Loucy (cell line): ENCODE data around the gene RHBDF2.

Experiments
- H2AFZ ChIP-seq: fragments of 200-600 bp; sonication (generic); 2 replicates; pipeline ENCODE4 v1.6.0; 2016; ENCODE audit warnings: antibody characterized with exemption, mild to moderate bottlenecking, low read length, moderate library complexity
- H3F3A ChIP-seq: fragments of 200-600 bp; 2 replicates; pipeline ENCODE4 v1.6.0; 2016; ENCODE audit warnings: antibody characterized with exemption, low read depth, mild to moderate bottlenecking
- H3K27me3 ChIP-seq: fragments of 200-600 bp; sonication (generic); 2 replicates; pipeline ENCODE4 v1.6.1; 2014; ENCODE audit warnings: low read length, mild to moderate bottlenecking; ENCODE audit not compliant: insufficient read depth, poor library complexity, severe bottlenecking
- H3K36me3 ChIP-seq: fragments of 200-600 bp; sonication (generic); 2 replicates; pipeline ENCODE4 v1.6.1; 2016; ENCODE audit warnings: low read length; ENCODE audit not compliant: insufficient read depth
- H3K4me1 ChIP-seq: fragments of 200-600 bp; sonication (generic); 2 replicates; pipeline ENCODE4 v1.5.1; 2014; ENCODE audit warnings: low read length, mild to moderate bottlenecking; ENCODE audit not compliant: insufficient read depth, poor library complexity, severe bottlenecking
- H3K4me2 ChIP-seq: fragments of 200-600 bp; sonication (generic); 2 replicates; pipeline ENCODE4 v1.6.0; 2014; ENCODE audit warnings: antibody characterized with exemption, low read length, low read depth, mild to moderate bottlenecking; ENCODE audit not compliant: poor library complexity, severe bottlenecking
- H3K4me3 ChIP-seq: fragments of 200-600 bp; sonication (generic); 2 replicates; pipeline ENCODE4 v1.5.1; 2014; ENCODE audit warnings: low read length, mild to moderate bottlenecking, mixed read lengths; ENCODE audit not compliant: poor library complexity, severe bottlenecking
- H3K79me2 ChIP-seq: fragments of 200-600 bp; sonication (generic); 2 replicates; pipeline ENCODE4 v1.6.1; 2014; ENCODE audit warnings: low read length; ENCODE audit not compliant: insufficient read depth
- H3K9ac ChIP-seq: fragments of 200-600 bp; sonication (generic); 2 replicates; pipeline ENCODE4 v1.6.0; 2014; ENCODE audit warnings: mild to moderate bottlenecking, low read depth, low read length, moderate library complexity; ENCODE audit not compliant: poor library complexity, severe bottlenecking
- H3K9me2 ChIP-seq: fragments of 200-600 bp; sonication (generic); replicated peaks from 2 replicates; pipeline ENCODE4 v1.6.1; 2016; ENCODE audit warnings: low read depth, low read length, mixed read lengths
- H3K9me3 ChIP-seq: fragments of 200-600 bp; sonication (generic); 2 replicates; pipeline ENCODE4 v1.6.1; 2014; ENCODE audit warnings: mild to moderate bottlenecking, antibody characterized with exemption, low read length, low read depth; ENCODE audit not compliant: insufficient read depth
- H4K20me1 ChIP-seq: fragments of 200-600 bp; sonication (generic); 2 replicates; pipeline ENCODE4 v1.6.0; 2014; ENCODE audit warnings: antibody characterized with exemption, low read length, mild to moderate bottlenecking; ENCODE audit not compliant: insufficient read depth, poor library complexity, severe bottlenecking
- CTCF ChIP-seq: fragments of 200-600 bp; sonication (generic); conservative IDR thresholded peaks from 2 replicates; pipeline ENCODE4 v1.5.1; 2014; ENCODE audit warnings: mild to moderate bottlenecking, antibody characterized with exemption, low read length
- EZH2phosphoT487 ChIP-seq: fragments of 200-600 bp; IDR thresholded peaks from 2 replicates; pipeline ENCODE4 v1.6.1; 2018; ENCODE audit warnings: antibody characterized with exemption, mild to moderate bottlenecking, moderate library complexity, borderline replicate concordance

RHBDF2 gene

DNA sequence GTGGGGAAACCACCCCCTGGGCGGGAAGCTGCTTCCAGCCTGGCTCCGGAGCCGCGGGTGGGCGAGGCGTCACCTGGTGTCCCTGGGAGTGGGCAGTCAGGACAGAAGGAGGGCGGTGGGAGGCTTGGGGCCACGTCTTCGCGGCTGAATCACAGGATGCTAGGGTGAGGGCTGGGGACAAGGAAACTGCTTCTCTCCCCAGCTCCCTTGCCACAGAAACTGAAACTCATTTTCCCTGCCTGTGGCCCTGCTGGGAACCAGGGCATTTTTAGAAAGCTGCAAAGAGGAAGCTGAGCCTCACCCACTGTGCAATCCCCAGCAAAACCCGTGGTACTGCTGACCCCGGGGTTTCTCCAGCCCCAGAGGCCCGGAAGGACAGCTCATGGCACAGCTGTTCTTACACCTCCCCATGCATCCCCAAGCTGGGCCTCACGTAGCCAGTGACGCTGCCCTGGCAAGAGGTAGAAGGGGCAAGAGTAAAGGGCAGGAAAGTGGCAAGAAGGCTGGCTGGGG lies 8.2 kb downstream of the RHBDF2 start:
- Histone ChIP-seq H3K9me3 (no peaks in the 10 kb centered on the region), H3K4me3 (peak overlapping the region; percentile 17)
- TF ChIP-seq EZH2phosphoT487 = no peak
- TF ChIP-seq CTCF = no peak

GRCh38 chr17:76492123-76492988 lies 8.9 kb downstream of the RHBDF2 start:
- Histone ChIP-seq H3K27me3 (no peaks in the 10 kb centered on the region), H3K9me2 (no peaks in the 10 kb centered on the region), H3K4me2 (peak overlapping the region; percentile 60), H3K9ac (peak overlapping the region; percentile 49), H3K4me1 (peaks cover 19% of the 10 kb centered on the region), H4K20me1 (no peaks in the 10 kb centered on the region), H2AFZ (peak overlapping the region; percentile 68; the same call in 1 of the 2 replicates), H3F3A (no peaks in the 10 kb centered on the region), H3K4me3 (peak overlapping the region; percentile 17), H3K9me3 (no peaks in the 10 kb centered on the region), H3K79me2 (no peaks in the 10 kb centered on the region), H3K36me3 (no peaks in the 10 kb centered on the region)
- TF ChIP-seq CTCF (no peak), EZH2phosphoT487 (no peak)

More for the DNA sequence above, 8.2 kb downstream of the RHBDF2 start:
- Histone ChIP-seq H3K36me3 (no peaks in the 10 kb centered on the region), H3K4me1 (peaks cover 19% of the 10 kb centered on the region), H3F3A (no peaks in the 10 kb centered on the region), H3K9me2 (no peaks in the 10 kb centered on the region), H3K79me2 (no peaks in the 10 kb centered on the region), H3K27me3 (no peaks in the 10 kb centered on the region), H2AFZ (peak overlapping the region; percentile 68; the same call in 1 of the 2 replicates), H4K20me1 (no peaks in the 10 kb centered on the region), H3K9ac (peak overlapping the region; percentile 49), H3K4me2 (peak overlapping the region; percentile 60)

DNA sequence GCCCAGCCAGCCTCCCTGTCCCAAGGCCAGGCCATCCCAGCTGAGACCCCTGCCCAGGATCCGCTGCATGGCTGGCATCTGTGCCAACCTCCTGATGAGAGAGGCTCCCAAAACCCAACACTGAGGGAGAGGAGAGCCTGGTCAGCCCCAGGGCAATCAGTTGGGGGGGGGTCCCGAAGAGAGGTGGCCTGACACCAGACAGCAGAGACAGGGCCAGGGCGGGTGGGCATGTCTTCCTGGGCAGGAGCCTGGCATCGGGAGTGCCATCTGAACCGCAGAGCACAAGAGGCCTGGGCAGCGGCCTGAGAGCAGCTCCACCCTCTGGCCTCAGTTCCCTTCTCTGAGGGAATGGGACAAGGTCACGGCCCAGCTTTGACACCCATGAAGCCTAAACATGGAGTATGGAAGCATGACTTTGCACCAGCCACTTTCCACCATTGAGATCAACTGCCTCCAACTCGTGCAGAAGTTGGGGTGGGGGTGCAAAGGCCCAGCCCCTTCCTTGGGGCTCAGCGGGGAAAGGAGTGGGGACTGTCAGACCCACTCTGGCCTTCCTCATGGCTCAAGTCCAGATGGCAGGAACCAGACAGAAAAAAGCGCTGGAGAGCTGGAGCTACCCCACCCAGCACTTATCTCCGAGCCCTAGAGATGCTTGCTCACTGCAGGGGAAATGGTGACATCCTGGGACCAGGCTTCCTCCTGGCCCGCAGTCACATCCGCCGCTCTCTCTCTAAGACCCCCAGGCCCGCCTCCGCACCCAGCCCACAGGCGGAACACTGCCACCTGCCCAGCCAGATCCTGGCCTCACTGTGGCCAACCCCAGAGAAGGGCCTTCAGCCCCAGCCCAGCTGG lies 9.7 kb downstream of the RHBDF2 start:
- no peak overlapping the region for H3K4me2 ChIP-seq
- H3K9me3 ChIP-seq = no peaks in the 10 kb centered on the region
- H3K9me2 ChIP-seq = no peaks in the 10 kb centered on the region
- no peak overlapping the region for H2AFZ ChIP-seq
- H4K20me1 ChIP-seq = no peaks in the 10 kb centered on the region
- H3K79me2 ChIP-seq = no peaks in the 10 kb centered on the region
- H3K27me3 ChIP-seq = no peaks in the 10 kb centered on the region
- H3F3A ChIP-seq = no peaks in the 10 kb centered on the region
- H3K9ac ChIP-seq = no peak overlapping the region
- peaks cover 19% of the 10 kb centered on the region for H3K4me1 ChIP-seq
- no peak overlapping the region for H3K4me3 ChIP-seq
- no peaks in the 10 kb centered on the region for H3K36me3 ChIP-seq
- TF ChIP-seq CTCF = no peak
- no peak for TF ChIP-seq EZH2phosphoT487
